Skin epidermis (tissue), 12 donors: ENCODE measurements around the gene PSAT1.
"Not testable (repeated sequence)": the region's sequence is repeated elsewhere in the genome, so short reads cannot be mapped to it uniquely, and the experiment has no call there.

Experiments
- H3K27ac ChIP-seq, 21 experiments: fragments of 200-600 bp; sonication (generic) in 11 of 21; one replicate each; pipeline ENCODE4 v1.5.0; 2020; ENCODE audit warnings: mild to moderate bottlenecking in 3 of 21, inconsistent platforms in 2 of 21, moderate library complexity in 2 of 21
- H3K4me3 ChIP-seq, 7 experiments: fragments of 200-600 bp; sonication (generic) in 2 of 7; one replicate each; pipeline ENCODE4 v1.5.0; 2020; ENCODE audit warnings: inconsistent platforms in 2 of 7, mild to moderate bottlenecking in 2 of 7, moderate library complexity in 1 of 7

PSAT1 gene

DNA sequence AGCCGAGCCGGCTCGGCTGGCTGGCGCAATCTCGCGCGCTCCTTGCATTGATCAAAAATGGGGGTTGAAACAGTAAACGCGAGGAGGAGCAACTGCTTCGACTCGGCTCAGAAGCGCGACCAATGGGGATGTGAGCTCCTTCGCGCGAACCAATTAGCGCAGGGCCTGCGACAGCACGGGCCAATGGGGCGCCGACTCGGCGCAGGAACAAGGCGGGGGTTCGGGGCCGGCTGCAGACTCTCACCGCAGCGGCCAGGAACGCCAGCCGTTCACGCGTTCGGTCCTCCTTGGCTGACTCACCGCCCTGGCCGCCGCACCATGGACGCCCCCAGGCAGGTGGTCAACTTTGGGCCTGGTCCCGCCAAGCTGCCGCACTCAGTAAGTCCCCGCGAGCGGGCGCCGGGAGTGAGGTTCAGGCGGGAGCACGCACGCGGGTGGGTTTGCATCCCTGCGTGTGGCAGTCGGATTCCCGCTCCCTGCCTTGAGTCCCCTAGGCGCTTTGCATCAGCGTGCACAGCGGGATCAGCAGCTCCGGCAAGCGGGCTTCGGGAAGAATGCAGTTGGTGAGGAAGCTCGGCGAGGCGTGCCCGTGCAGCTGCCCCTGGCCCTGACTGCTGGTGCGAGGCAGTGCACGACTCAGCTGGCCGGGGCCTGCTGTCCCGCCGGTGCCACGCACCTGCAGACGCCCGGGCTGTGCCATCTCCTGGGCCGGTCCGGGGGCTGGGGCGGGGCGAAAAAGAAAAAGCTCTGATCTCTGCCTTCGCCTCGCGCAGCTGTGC lies at the start of gene PSAT1:
PSAT1 (plus strand) TSS at position 233 of the 779 bp plus-strand sequence; CDS start at position 319, 86 bp downstream.
- H3K27ac ChIP-seq = peak within 1 kb of the TSS in 18 of 21 experiments; percentile 46 to 83 (median 64)
- H3K4me3 ChIP-seq = peak within 1 kb of the TSS; percentile 48 to 70 (median 55)

DNA sequence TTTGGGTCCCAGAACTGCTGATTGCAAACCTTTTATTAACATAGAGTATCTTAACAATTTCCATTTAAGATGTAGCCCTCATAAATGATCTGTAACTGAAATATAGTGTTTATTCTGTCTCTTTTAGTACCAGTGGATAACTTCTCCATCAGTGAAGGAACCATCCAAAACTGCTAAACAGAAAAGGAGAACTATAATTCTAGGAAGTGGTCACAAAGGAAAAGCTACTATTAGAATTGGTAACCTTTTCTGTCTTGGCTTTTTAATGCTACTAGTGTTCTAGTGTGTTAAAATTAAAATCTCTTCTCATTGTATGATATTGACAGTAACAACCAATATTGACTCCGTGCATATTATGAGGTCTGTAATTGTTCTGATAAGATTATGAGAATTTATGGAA lies 48.3 kb upstream of the PSAT1 start:
- Histone ChIP-seq H3K27ac (no peak overlapping the region), H3K4me3 (no peak overlapping the region)

DNA sequence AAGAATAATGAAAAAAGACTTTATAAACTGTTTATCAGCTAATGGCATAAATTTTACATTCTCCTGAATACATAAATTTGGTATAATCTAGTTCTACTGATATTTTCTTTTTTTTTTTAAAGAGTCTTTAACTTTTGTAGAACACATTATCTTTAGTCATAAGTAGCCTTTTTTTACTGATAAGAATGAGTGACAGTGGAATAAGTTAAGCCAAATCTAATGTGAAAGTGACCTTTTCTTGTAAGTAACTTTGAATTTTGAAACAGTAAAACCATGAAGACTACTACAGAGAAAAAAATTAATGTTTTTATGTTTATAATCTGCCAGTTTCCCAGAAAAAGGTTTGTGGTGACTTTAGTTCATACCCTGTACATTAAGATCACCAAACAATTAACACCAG lies 47.4 kb upstream of the PSAT1 start:
- no peak overlapping the region for H3K27ac ChIP-seq
- no peak overlapping the region for H3K4me3 ChIP-seq

DNA sequence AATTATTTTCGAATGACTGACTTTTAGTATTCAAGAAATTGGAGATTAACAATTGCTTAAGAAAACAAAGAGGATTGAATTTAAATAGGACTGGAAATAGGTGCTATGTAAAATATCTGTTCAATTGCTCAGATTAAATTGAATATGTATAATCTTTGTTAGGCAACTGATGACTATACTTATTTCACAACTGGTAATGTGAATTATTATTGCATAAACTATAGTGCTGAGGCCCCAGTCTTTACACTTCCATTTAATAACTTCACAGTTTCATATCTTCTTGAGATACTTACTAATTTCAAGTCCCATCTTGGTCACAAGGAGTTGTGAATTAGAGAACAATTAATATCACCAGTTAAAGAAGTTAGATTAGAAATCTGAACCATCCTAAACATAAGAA lies 44.3 kb upstream of the PSAT1 start:
- Histone ChIP-seq H3K4me3 (no peak overlapping the region), H3K27ac (no peak overlapping the region)

DNA sequence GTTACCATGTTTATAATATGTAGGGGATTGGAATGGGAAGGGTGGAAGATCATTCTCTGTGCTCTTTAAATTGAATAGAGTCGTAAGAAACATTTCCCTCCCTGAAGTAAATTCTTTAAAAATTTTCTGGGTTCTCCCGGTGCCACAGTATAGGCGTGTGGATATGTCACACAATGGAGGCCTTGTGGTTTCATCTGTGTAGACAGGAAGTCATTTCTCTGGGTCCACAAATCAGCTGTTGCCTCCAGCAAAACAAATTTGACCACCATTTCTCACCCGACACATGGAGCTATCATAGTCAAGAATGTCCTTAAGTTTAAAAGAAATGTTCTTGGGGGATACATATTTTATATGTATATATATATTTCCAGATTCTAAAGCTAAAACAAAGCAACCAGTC lies 43.6 kb upstream of the PSAT1 start:
- H3K4me3 ChIP-seq = no peak overlapping the region
- H3K27ac ChIP-seq = no peak overlapping the region

DNA sequence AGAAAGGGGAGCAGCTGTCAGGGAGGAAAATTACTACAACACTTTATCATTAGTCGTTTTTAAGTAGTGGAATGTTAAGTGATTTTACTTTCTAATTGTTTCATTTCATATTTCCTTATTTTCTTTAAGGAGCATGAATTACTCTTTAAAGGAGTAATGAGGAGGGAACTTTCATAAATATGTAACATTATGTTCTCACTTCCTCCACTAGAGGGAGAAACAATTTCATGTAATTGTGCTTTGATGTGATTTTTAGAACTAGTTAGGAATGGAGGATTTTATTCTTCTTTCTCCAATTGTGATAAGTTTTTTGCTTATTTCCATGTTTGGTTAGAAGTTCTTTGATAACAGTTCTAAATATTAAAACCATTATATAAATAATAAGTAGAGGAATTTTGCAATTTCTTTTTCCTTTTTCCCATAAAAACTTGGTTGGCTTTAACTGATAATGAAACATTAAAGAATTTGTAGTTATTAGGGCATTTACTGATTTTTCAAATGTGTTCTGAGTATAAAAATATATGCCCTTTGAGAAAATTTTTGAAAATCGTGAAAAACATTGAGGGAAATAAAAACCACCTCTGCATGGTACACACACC lies 35.4 kb upstream of the PSAT1 start:
- no peak overlapping the region for H3K27ac ChIP-seq
- no peak overlapping the region for H3K4me3 ChIP-seq

DNA sequence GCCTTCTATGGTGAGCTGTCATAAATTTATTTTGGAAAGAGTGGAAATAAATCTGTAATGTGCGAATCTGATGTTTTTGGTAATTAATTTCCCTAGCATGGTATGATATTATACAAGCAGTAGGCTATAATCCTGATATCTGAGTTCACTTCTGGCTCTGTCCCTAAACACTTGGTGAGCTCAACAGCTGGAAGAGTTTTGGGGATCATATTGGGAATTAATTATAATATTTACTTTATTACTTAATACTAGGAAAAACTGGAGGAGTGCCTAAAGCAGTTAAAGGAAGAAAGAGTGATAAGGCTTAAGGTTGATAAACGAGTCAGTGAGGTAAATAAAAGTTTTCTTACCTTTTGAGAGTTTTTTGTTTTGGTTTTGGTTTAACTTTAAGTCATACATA lies 34.3 kb upstream of the PSAT1 start:
- Histone ChIP-seq H3K4me3 (no peak overlapping the region), H3K27ac (no peak overlapping the region)

DNA sequence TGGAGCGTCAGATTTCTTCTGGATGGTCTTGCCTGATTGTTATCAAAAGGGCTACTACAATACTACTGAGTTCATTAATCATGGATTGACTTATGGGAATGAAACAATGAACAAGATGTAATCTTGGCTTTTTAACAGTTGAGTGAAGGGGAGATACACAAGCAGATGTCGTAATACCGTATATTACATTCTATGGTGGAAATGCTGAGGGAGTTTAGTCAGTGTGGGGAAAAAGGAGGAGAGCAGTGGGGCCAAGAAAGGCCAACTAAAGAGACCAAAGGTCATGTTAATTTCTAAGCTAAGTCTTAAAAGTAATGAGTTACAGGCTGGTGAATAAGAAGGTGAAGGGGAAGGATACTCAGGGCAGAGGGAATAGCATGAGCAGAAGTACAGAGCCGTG lies 29.0 kb upstream of the PSAT1 start:
- H3K27ac ChIP-seq = no peak overlapping the region
- H3K4me3 ChIP-seq = no peak overlapping the region

DNA sequence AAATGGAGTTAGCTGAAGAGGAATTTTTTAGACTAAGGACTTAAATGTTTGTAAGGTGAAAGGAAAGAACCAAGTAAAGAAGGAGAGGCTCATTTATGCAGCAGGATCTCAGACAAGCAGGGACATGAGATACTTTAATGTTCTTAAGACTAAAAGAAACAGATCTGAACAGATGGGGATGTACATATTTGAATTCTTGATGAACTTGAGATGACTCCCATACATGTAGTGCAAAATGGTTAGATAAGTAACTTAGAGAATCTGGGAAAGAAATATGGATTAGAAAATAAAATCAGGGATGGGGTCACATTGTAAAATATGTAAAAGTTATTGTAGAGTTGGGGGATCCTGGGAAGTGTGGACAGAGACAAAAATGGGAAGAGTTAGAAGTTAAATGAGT lies 27.1 kb upstream of the PSAT1 start:
- Histone ChIP-seq H3K4me3 (no peak overlapping the region), H3K27ac (no peak overlapping the region)

DNA sequence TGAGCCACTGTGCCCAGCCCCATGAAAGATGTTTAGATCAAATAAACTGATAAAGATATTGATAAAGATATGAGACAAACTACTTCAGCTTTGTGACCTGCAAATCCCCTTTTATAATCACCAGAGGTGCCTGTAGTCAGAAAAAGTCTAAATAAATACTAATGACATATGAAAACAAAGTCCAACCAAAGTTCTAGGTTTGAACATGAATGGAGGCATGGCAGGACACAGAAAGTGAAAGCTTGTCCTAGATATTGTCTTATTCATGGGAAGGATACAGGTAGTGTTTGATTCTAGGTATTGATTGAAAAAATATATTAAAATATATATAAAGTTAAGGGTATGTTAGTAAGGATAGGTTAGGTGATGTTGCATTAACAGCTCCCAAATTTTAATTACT lies 24.6 kb upstream of the PSAT1 start:
- Histone ChIP-seq H3K27ac (no peak overlapping the region), H3K4me3 (no peak overlapping the region)

DNA sequence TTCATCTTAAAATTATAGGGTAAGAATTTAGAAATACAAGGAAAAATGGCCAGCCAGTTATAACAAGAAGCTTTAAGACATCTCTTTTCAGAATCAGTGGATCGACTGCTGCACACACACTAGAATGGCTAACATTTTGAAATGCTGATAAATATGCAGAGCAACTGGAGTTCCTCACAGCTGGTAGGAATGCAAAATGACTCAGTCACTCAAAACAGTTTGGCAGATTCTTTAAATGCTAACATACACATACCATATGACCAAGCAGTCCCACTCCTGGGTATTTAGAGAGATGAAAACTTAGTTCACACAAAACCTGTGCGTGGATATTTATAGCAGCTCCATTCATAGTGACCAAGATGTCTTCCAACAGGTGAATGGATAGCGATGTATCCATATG lies 23.2 kb upstream of the PSAT1 start:
- Histone ChIP-seq H3K27ac (no peak overlapping the region), H3K4me3 (no peak overlapping the region)

DNA sequence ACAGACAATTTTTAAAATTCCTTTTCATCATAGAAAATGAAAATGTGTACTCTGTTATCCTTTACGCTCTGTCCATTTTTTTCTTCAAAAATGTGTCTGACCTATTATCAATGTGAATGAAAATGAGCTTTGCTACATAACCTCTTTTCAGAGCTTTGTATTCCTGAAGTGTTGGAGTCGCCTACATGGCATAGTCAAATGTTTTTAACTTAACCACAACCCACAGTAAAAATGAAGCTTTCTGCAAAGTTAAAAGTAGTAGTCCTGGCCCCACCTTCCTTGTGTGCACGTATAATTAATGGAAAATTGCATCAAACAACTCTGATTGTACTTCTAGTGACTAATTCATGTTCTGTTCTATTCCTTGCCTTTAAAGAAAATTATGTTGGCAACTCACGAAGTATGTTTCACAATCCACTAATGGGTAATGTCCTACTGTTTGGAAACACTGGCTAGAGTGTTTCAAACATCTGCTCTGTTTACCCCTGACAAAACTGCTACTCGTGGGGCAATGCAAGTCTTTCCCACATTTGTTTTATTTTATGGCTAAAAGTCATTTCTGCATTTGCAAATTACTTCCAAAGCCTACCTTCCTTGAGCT lies 18.6 kb upstream of the PSAT1 start:
- Histone ChIP-seq H3K4me3 (no peak overlapping the region), H3K27ac (peak overlapping the region in 2 of 21 experiments; percentile 0 to 53)

DNA sequence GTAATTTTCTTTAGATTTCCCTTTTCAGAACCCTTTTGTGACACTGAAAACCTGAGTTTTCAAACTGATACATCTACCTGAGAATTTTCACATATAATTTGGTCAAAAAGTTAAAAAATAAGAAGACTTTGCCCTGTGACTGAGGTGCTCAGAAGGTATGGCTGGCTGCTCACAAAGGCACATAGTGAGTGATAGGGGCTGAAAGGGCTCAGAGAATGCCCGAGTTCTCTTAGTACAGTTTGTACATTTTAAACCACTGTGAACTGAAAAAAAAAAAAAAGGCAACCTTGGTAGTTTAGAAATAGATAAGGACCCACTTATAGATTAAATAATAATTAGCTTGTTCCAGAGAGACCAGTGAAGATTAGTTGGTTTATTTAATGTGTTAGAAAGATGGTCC lies 18.1 kb upstream of the PSAT1 start:
- Histone ChIP-seq H3K4me3 (no peak overlapping the region), H3K27ac (peak overlapping the region in 2 of 21 experiments; percentile 0 to 53)

DNA sequence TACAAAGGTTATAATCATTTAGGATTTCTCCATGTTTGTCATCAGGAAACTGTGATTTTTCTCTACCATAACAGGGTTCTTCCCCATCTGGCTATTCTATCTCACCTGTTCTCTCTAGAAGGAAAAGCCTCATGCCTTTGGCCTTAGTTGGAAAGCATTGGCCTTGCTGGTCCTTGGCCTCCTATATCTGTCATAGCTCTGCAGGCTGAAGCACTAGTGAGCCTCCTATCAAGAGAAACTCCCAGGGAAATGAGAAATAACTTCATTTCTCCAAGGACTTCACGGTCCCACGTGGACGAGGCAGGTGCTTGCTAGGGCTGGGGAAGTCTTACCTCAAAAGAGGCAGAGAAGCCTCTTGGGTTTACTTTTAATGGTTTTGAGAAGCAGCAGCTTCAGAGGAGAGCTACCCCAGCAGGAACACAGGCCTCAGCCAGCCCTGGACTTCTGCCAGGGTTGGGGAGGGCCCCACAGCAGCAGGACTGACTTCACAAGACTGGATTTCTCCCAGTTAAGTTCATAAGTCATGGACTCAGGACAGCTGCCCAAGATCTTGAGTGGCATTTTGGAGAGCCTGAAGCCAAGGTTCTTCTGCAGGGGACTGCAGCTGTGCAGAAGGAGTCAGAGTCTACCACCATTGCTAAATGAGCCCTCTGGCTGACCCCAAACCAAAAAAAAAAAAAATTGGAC lies 15.8 kb upstream of the PSAT1 start:
- Histone ChIP-seq H3K27ac (no peak overlapping the region), H3K4me3 (no peak overlapping the region)

DNA sequence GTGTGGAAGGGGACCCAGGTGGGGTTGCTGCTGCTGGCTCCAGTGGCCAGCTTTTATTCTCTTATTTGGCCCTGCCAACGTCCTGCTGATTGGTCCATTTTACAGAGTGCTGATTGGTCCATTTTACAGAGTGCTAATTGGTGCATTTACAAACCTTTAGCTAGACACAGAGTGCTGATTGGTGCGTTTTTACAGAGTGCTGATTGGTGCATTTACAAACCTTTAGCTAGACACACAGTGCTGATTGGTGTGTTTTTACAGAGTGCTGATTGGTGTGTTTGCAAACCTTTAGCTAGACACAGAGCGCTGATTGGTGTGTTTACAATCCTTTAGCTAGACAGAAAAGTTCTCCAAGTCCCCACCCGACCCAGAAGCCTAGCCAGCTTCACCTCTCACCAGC lies 12.7 kb upstream of the PSAT1 start:
- H3K27ac ChIP-seq, H3K4me3 ChIP-seq: not testable (repeated sequence)

DNA sequence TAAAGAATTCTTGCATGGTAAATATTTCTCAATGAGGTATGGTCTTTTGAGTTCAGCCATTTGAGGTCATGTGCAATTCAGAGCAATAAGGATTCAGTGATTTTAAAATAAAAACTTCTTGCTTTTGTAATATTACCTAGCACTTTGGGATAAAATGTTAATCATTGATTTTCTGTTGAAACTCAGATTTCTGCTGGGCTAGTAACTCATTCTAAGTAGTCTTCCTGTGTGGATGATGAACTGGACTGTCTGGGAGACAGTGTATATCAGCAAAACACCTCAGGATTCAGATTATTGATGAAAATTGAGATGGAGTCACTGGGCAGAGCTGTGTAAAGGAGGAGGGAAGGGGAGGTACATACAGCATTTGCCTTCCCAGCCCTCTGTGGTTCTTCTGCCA lies 10.8 kb upstream of the PSAT1 start:
- H3K4me3 ChIP-seq = no peak overlapping the region
- H3K27ac ChIP-seq = no peak overlapping the region

DNA sequence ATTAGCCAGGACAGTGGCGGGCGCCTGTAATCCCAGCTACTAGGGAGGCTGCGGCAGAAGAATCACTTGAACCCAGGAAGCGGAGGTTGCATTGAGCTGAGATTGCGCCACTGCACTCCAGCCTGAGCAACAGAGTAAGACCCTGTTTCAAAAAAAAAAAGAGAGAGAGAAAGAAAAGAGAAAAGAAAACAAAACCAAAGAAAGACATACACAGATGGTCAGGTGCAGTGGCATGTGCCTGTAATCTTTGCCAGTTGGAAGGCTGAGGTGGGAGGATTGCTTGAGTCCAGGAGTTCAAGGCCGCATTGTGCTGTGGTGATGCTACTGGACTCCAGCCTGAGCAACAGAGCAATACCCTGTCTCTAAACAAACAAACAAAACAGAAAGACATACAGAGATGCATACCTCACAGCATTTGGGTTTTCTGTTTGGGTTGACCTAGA lies 10.0 kb upstream of the PSAT1 start:
- H3K27ac ChIP-seq = peak overlapping the region in 1 of 21 experiments; percentile 11
- no peak overlapping the region for H3K4me3 ChIP-seq

DNA sequence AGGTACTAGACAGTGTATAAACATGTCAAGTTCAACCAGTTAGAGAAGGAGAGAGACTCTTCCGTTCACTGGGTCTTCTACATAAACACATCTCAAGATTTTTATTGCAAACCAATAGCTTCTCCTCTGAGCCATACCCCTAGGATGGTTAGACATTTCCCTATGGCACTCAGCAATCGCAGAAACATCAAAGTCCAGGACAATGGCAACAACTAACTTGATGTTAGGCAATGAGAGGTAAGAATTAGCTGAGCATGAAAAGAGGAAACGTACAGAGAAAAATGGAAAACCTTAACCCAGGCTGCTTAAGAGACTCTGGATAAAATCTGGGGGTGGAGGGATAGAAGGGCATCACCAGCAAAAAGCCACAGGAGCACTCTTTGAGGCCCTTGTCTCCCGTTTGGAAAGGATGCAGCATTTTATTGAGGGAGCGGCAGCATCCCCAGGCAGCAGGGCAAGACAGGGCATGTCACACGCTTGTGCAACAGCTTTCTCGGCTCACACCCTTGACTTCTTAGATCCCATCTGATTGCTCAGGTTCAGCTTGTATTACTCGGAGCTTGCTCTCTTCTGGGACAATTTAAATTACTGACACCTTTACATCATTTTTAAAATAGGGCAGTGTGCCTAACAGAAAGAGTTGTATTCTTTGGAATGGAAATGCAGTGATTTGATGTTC lies 8.6 kb upstream of the PSAT1 start:
- peak overlapping the region in 10 of 21 experiments; percentile 9 to 72 (median 36) for H3K27ac ChIP-seq
- no peak overlapping the region for H3K4me3 ChIP-seq

DNA sequence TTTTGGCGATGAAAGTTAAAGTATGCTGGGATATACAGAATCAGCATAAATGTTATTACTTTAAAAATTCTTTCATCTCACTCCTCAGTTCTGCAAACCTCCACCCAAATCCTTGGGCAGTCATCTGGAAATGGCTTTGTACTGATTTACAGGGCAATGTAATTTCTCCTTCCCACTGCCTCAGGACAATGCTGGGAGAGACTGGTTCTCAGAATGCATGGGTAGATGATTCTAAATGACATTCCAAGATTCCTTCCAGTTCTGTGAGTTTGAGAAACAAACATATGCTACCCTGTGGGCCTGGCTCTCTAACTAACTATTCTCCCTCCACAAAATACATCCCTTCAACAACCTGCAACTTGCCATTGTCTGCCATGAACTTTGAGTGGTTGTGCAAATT lies 7.5 kb upstream of the PSAT1 start:
- no peak overlapping the region for H3K4me3 ChIP-seq

More for the DNA sequence above, 7.5 kb upstream of the PSAT1 start:
- peak overlapping the region in 7 of 21 experiments; percentile 19 to 72 (median 36) for H3K27ac ChIP-seq
